Measurements from ENCODE around the gene MACROH2A1.

GRCh38 chr5:135441919-135442318 is 42.9 kb upstream of the MACROH2A1 start:
- TF ChIP-seq EP300 (IDR thresholded peaks at IDR 0.05; ENCODE audit: borderline replicate concordance): no peak
- no peak for TF ChIP-seq MAX (IDR thresholded peaks at IDR 0.05)
- no peak for TF ChIP-seq FOXM1 (IDR thresholded peaks at IDR 0.05; ENCODE audit: borderline replicate concordance, low read depth)
- no peak for TF ChIP-seq CEBPB (IDR thresholded peaks at IDR 0.05)

All from Ishikawa (cell line).